Spleen (tissue), 11 donors: ENCODE measurements around the gene LGALS12. TPM values are rescaled to one million over a fixed set of nuclear protein-coding genes. Genes with fewer than 3 reads are reported as not detected.

Experiments
- DNase-seq: peaks from one replicate; pipeline ENCODE4 v3.0.0-alpha.2; 2020
- H3K27ac ChIP-seq, 8 donors: fragments of 200-600 bp; sonication (generic) in 7 of 8; 1 replicate in 4 of 8; 2 replicates in 4 of 8; pipeline versions ENCODE4 v1.5.0 to v1.8.0; 2016 to 2021; ENCODE audit warnings: inconsistent platforms in 4 of 8, mild to moderate bottlenecking in 4 of 8, moderate library complexity in 1 of 8
- H3K27me3 ChIP-seq, 7 donors: fragments of 200-600 bp; sonication (generic) in 6 of 7; replicated peaks in 1 of 7; 1 replicate in 4 of 7; 2 replicates in 3 of 7; pipeline versions ENCODE4 v1.5.0 to v1.8.0; 2016 to 2021; ENCODE audit warnings: inconsistent platforms in 3 of 7, mild to moderate bottlenecking in 1 of 7
- H3K36me3 ChIP-seq, 6 donors: fragments of 200-600 bp; sonication (generic) in 5 of 6; 1 replicate in 4 of 6; 2 replicates in 2 of 6; pipeline versions ENCODE4 v1.5.0 to v1.8.0; 2016 to 2021; ENCODE audit warnings: inconsistent platforms in 2 of 6
- H3K4me1 ChIP-seq, 6 donors: fragments of 200-600 bp; sonication (generic) in 5 of 6; 1 replicate in 3 of 6; 2 replicates in 3 of 6; pipeline versions ENCODE4 v1.5.0 to v1.8.0; 2016 to 2021; ENCODE audit warnings: inconsistent platforms in 3 of 6
- H3K4me3 ChIP-seq, 8 donors: fragments of 200-600 bp; sonication (generic) in 7 of 8; 1 replicate in 4 of 8; 2 replicates in 4 of 8; pipeline versions ENCODE4 v1.5.0 to v1.8.0; 2016 to 2021; ENCODE audit warnings: inconsistent platforms in 4 of 8, mild to moderate bottlenecking in 4 of 8, moderate library complexity in 2 of 8
- H3K9me3 ChIP-seq, 8 donors: fragments of 200-600 bp; sonication (generic) in 7 of 8; 1 replicate in 4 of 8; 2 replicates in 4 of 8; pipeline versions ENCODE4 v1.5.0 to v1.8.0; 2016 to 2021; ENCODE audit warnings: inconsistent platforms in 4 of 8
- CTCF ChIP-seq, 11 experiments: fragments of 200-600 bp in 7 of 11; fragments of 450-650 bp in 4 of 11; sonication (generic) in 4 of 11; IDR thresholded peaks in 8 of 11; conservative IDR thresholded peaks in 3 of 11; 1 replicate in 7 of 11; 2 replicates in 4 of 11; pipeline versions ENCODE4 v1.4.0 to v1.8.0; 2016 to 2021; ENCODE audit warnings: antibody characterized with exemption in 11 of 11, inconsistent platforms in 4 of 11, mild to moderate bottlenecking in 1 of 11
- POLR2A ChIP-seq, 3 donors: fragments of 450-650 bp; IDR thresholded peaks; one replicate each; pipeline ENCODE4 v1.5.1; 2017; ENCODE audit warnings: antibody characterized with exemption in 3 of 3, mild to moderate bottlenecking in 1 of 3
- POLR2AphosphoS5 ChIP-seq, 3 donors: sonication (generic); formaldehyde crosslinking; IDR thresholded peaks; one replicate each; pipeline ENCODE4 v1.5.1; 2017; ENCODE audit warnings: antibody characterized with exemption in 3 of 3
- WGBS, 5 donors: extraction: QIAGEN DNeasy Blood & Tissue Kit in 3 of 5; methylation state at CpG; one replicate each; pipeline versions ENCODE4 v1.1.5 to v1.1.7; 2013 to 2018; 5-methylcytosine and 5-hydroxymethylcytosine counted together
- intact Hi-C: fragments of 100-400 bp; cut with DNase I; formaldehyde crosslinking; loops from one replicate; pipeline ENCODE4 v1.15.0; 2023; ENCODE audit warnings: low total_unique reads
- polyA plus RNA-seq, 3 donors: library from polyadenylated mRNA; stranded (reverse); fragments of 200-250 nt; gene quantifications; one replicate each; pipeline ENCODE4 v1.2.1, GENCODE V29; 2013
- total RNA-seq, 7 donors: library from RNA; depleted of rRNA in 3 of 7; stranded (reverse); fragments of >200 nt in 3 of 7; fragmentation: NEBNext Ultra II Directional in 4 of 7; extraction: Animal tissue kit (Norgen Biotek cat#: 25700) in 4 of 7; gene quantifications; one replicate each; pipeline versions ENCODE4 v1.1.0 to v1.2.1, GENCODE V29; 2016 to 2021
- donor health status: healthy with polysubstance abuse.
- donor health status: DM: no; HTN: no; CAD: no; lungs with moderate emphysema.
- donor health status: DM: no; HTN: no; CAD: no.
- donor health status: Bipolar disorder and iron deficiency.
- donor health status: healthy.
- donor health status: DM: no; HTN: no; CAD: no.
- donor health status: DM: yes; HTN: yes; CAD: no.

LGALS12 gene
- total and polyA plus RNA-seq, 10 donors: 0.24 to 3.5 (median 0.95) TPM; not detected in 1

- no peaks in the 10 kb centered on the region for H3K36me3 ChIP-seq
- DNase-seq: no peak
- intact Hi-C loops: no loop called here
- H3K9me3 ChIP-seq: no peaks in the 10 kb centered on the region
- peaks cover 0 to 49% (median 17%) of the 10 kb centered on the region in 6 donors for H3K4me1 ChIP-seq
- no peak overlapping the region for H3K27ac ChIP-seq
- no peak overlapping the region for H3K4me3 ChIP-seq
- no peaks in the 10 kb centered on the region for H3K27me3 ChIP-seq
- 66 to 74% (median 71%) methylated on average over 4 of the region's 4 CpGs for WGBS, 5 donors
- TF ChIP-seq POLR2A (IDR thresholded peaks at IDR 0.05) (no peak), POLR2AphosphoS5 (IDR thresholded peaks at IDR 0.05) (no peak), CTCF (IDR thresholded peaks at IDR 0.05 in 8 of 11, conservative IDR thresholded peaks at IDR 0.05 in 3 of 11) (no peak)
These were observed 59.0 kb downstream of the LGALS12 start for GRCh38 chr11:63564784-63565350.

Other genes starting within 250 kb of the LGALS12 start
- gene SLC22A9, start 136.3 kb upstream of the LGALS12 start, total RNA-seq: not detected
- gene SLC22A9, start 136.3 kb upstream of the LGALS12 start, polyA plus RNA-seq: under 1 TPM in 1 of 3 donors, not detected in 2; 0.06 TPM
- under 1 TPM in 4 of 7 donors, not detected in 3; 0.22 to 0.54 (median 0.30) TPM for gene PLAAT5, start 14.9 kb upstream of the LGALS12 start, total RNA-seq
- gene PLAAT5, start 14.9 kb upstream of the LGALS12 start, polyA plus RNA-seq: under 1 TPM in 2 of 3 donors, not detected in 1; 0.10 to 0.11 TPM
- gene PLAAT4, start 30.7 kb downstream of the LGALS12 start, total RNA-seq: 100 to 1,000 TPM in 1 of 7 donors, 10 to 100 TPM in 6; 55.6 to 101 (median 65.3) TPM
- 100 to 1,000 TPM in 1 of 3 donors, 10 to 100 TPM in 2; 78.6 to 105 (median 98.6) TPM for gene PLAAT4, start 30.7 kb downstream of the LGALS12 start, polyA plus RNA-seq
- gene PLAAT2, start 57.3 kb downstream of the LGALS12 start, total RNA-seq: 1 to 10 TPM in 1 of 7 donors, not detected in 6; 1.3 TPM
- gene PLAAT2, start 57.3 kb downstream of the LGALS12 start, polyA plus RNA-seq: under 1 TPM in 2 of 3 donors, not detected in 1; 0.16 to 0.18 TPM
- gene PLAAT3, start 108.3 kb downstream of the LGALS12 start, total RNA-seq: 10 to 100 TPM; 14.5 to 35.1 (median 24.9) TPM
- 10 to 100 TPM; 15.9 to 25.6 (median 24.6) TPM for gene PLAAT3, start 108.3 kb downstream of the LGALS12 start, polyA plus RNA-seq
- 10 to 100 TPM; 43.4 to 58.5 (median 46.3) TPM for gene ATL3, start 165.3 kb downstream of the LGALS12 start, total RNA-seq
- gene ATL3, start 165.3 kb downstream of the LGALS12 start, polyA plus RNA-seq: 10 to 100 TPM in 1 of 3 donors, 1 to 10 TPM in 2; 5.7 to 10.9 (median 8.2) TPM
- gene RTN3, start 175.4 kb downstream of the LGALS12 start, total RNA-seq: 100 to 1,000 TPM in 4 of 7 donors, 10 to 100 TPM in 3; 66.7 to 166 (median 101) TPM
- 10 to 100 TPM; 17.6 to 24.9 (median 24.8) TPM for gene RTN3, start 175.4 kb downstream of the LGALS12 start, polyA plus RNA-seq